ENCODE results near the gene ECT2. TPM values are rescaled to one million over a fixed set of nuclear protein-coding genes. Genes with fewer than 3 reads are reported as not detected.

The ECT2 gene
- total RNA-seq, 1 donor from 2014 or later: 11.5 TPM

DNA sequence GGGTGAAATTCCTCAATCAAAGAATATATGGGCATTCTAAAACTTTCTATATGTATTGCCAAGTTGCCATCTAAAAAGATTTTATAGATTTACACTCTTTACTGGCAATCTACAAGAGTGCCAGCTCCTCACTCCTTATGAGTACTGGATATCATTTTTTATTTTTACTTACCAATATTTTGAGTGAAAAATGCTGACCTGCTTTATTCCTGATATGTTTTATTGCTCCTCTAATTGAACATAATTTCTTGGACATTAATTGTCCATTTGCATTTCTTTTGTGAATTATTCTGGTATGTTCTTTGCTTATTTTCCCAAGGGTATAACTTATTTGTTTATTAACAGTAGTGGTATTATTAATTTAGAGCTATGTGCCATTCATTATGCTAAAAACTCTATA is 96.8 kb downstream of the ECT2 start:
- Mint-ChIP-seq H3K27ac (ENCODE audit: unreplicated experiment) (no peak overlapping the region), H3K4me3 (ENCODE audit: unreplicated experiment) (no peak overlapping the region), H3K27me3 (ENCODE audit: unreplicated experiment) (no peaks in the 10 kb centered on the region), H3K36me3 (ENCODE audit: unreplicated experiment) (no peaks in the 10 kb centered on the region), H3K9me3 (ENCODE audit: unreplicated experiment) (no peaks in the 10 kb centered on the region), H3K4me1 (ENCODE audit: low read depth, unreplicated experiment) (peaks cover 19% of the 10 kb centered on the region)
- TF ChIP-seq, protein P1, sequence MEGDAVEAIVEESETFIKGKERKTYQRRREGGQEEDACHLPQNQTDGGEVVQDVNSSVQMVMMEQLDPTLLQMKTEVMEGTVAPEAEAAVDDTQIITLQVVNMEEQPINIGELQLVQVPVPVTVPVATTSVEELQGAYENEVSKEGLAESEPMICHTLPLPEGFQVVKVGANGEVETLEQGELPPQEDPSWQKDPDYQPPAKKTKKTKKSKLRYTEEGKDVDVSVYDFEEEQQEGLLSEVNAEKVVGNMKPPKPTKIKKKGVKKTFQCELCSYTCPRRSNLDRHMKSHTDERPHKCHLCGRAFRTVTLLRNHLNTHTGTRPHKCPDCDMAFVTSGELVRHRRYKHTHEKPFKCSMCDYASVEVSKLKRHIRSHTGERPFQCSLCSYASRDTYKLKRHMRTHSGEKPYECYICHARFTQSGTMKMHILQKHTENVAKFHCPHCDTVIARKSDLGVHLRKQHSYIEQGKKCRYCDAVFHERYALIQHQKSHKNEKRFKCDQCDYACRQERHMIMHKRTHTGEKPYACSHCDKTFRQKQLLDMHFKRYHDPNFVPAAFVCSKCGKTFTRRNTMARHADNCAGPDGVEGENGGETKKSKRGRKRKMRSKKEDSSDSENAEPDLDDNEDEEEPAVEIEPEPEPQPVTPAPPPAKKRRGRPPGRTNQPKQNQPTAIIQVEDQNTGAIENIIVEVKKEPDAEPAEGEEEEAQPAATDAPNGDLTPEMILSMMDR (IDR thresholded peaks at IDR 0.05; ENCODE audit: partially characterized antibody, unreplicated experiment): no peak
- no peak for DNase-seq

DNA sequence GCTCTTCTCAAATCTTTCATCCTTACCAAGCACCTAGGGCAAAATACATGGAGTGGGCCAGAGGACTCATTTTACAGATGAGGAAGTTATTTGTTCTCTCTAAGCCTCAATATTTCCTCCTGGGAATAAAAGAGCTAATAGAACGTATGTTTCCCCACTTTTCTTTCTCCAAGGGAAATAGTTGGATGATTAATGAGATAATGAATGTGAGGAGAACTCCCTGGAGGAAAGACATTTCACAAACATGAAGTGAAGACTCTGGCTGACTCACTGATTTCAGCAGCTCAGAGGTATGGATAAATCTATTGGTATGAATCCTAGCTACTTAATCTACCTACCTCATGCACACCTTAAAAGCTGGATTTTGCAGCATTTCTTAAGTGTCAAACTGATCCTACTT is 98.4 kb downstream of the ECT2 start:
- Mint-ChIP-seq H3K27me3 (ENCODE audit: unreplicated experiment) (no peaks in the 10 kb centered on the region), H3K9me3 (ENCODE audit: unreplicated experiment) (no peaks in the 10 kb centered on the region), H3K27ac (ENCODE audit: unreplicated experiment) (no peak overlapping the region), H3K4me1 (ENCODE audit: low read depth, unreplicated experiment) (peaks cover 19% of the 10 kb centered on the region), H3K4me3 (ENCODE audit: unreplicated experiment) (no peak overlapping the region), H3K36me3 (ENCODE audit: unreplicated experiment) (no peaks in the 10 kb centered on the region)
- TF ChIP-seq, protein P1 (IDR thresholded peaks at IDR 0.05; ENCODE audit: partially characterized antibody, unreplicated experiment): no peak
- no peak for DNase-seq

DNA sequence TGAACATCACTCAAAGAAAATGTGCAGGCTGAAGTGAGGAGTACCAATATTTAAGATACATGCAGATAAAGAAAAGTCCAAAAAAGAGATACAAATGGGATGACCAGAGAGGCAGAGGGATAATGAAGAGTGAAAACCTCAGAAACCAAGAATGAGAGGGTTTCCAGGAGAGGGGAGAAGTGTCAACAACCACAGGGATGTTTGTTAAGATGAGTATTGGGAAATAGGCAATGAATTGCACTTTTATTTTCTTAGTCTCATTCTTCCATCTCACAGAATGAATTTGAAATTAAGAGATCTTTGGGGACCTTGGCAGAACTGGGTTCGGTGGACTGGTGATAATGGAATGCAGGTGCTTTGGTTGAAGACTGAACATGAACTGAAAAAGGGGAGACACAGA is 102.5 kb downstream of the ECT2 start:
- Mint-ChIP-seq H3K9me3 (ENCODE audit: unreplicated experiment) (peaks cover 2% of the 10 kb centered on the region), H3K27me3 (ENCODE audit: unreplicated experiment) (peaks cover 2% of the 10 kb centered on the region), H3K4me3 (ENCODE audit: unreplicated experiment) (no peak overlapping the region), H3K36me3 (ENCODE audit: unreplicated experiment) (no peaks in the 10 kb centered on the region), H3K27ac (ENCODE audit: unreplicated experiment) (no peak overlapping the region), H3K4me1 (ENCODE audit: low read depth, unreplicated experiment) (peaks cover 6% of the 10 kb centered on the region)
- TF ChIP-seq, protein P1 (IDR thresholded peaks at IDR 0.05; ENCODE audit: partially characterized antibody, unreplicated experiment): no peak
- DNase-seq: no peak

DNA sequence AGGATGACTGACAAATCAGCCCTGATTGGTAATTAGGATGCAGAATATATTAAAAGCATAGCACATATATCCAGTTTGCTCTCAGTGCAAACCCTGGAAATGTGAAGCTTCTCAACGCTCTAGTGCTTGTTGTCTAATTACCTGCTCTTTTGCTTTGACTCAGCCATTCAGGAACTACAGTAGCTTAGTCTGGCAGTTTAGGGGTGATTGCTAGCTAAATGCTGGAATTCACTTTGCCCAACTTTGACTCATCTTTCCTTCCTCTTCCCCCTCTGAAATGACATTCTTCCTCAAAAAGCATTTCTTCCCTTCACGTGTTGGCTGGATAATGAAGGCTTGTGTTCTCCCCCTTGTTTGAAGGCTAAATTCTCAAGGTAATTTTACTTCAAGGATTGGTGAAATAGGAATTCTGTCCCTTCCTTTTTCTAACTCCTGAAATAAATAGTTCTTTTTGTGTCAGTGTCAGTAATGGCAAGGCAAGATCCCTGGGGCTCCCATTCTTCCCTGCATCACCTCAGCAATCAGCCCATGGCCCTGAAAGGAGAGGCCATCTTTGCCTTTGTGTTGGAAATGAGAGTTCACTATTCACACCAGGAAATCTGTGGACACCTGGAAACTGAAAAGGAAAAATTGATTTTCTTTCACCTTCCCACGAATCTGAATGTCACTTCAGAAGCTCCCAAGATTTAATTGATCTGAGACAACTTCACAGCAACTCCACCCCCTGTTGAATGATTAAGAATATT is 103.6 kb downstream of the ECT2 start:
- Mint-ChIP-seq H3K36me3 (ENCODE audit: unreplicated experiment) (no peaks in the 10 kb centered on the region), H3K4me1 (ENCODE audit: low read depth, unreplicated experiment) (peaks cover 2% of the 10 kb centered on the region), H3K27me3 (ENCODE audit: unreplicated experiment) (peaks cover 2% of the 10 kb centered on the region), H3K4me3 (ENCODE audit: unreplicated experiment) (no peak overlapping the region), H3K9me3 (ENCODE audit: unreplicated experiment) (peaks cover 2% of the 10 kb centered on the region), H3K27ac (ENCODE audit: unreplicated experiment) (no peak overlapping the region)
- TF ChIP-seq, protein P1 (IDR thresholded peaks at IDR 0.05; ENCODE audit: partially characterized antibody, unreplicated experiment): no peak
- no peak for DNase-seq

DNA sequence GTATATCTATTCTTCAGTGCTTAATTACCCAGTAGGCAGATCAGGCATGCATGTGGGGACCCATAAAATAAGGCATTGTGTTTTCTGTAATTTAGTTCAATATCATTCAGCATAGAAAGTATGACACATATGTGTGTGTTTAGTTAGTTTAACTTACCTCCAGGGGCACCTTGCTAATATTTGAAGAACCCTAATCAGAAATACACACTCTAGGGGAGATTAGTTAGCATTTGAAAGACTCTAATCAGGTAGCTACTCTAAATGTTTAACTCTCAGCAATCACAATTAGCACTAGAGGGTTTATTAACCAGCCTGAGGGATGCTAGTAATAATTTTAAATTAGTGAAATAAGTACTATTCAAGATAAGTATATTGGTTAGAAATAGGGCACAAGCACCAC is 104.5 kb downstream of the ECT2 start:
- no peak for DNase-seq
- Mint-ChIP-seq H3K36me3 (ENCODE audit: unreplicated experiment) (no peaks in the 10 kb centered on the region), H3K9me3 (ENCODE audit: unreplicated experiment) (peaks cover 2% of the 10 kb centered on the region), H3K27ac (ENCODE audit: unreplicated experiment) (no peak overlapping the region), H3K27me3 (ENCODE audit: unreplicated experiment) (peaks cover 2% of the 10 kb centered on the region), H3K4me1 (ENCODE audit: low read depth, unreplicated experiment) (no peaks in the 10 kb centered on the region), H3K4me3 (ENCODE audit: unreplicated experiment) (no peak overlapping the region)
- TF ChIP-seq, protein P1 (IDR thresholded peaks at IDR 0.05; ENCODE audit: partially characterized antibody, unreplicated experiment): no peak

Data from glutamatergic neuron (in vitro differentiated cells).